MCF 10A (cell line): ENCODE results near the gene RABGGTA. TPM values are rescaled to one million over a fixed set of nuclear protein-coding genes. Genes with fewer than 3 reads are reported as not detected.

Experiments used
- BruUV-seq: library from RNA; stranded (reverse); fragments of 400-500 nt; replicated peaks from 2 replicates; lab custom pipeline; 2021; lab: Mats Ljungman, UMichigan
- CTCF ChIA-PET: fragments of 300-600 bp; sonication (Branson Sonifier 250); formaldehyde crosslinking; extraction: SDS; loops from one replicate; lab custom pipeline; 2021; ENCODE audit warnings: antibody characterized with exemption, inconsistent platforms; lab: Yijun Ruan, JAX
- POLR2A ChIA-PET: fragments of 300-600, 350-650 bp; sonication (Branson Sonifier 250); formaldehyde crosslinking; extraction: SDS; loops from one replicate; lab custom pipeline; 2020; ENCODE audit warnings: antibody characterized with exemption, inconsistent platforms; lab: Yijun Ruan, JAX
- DNase-seq: peaks from one replicate; pipeline ENCODE4 v3.0.0-alpha.2; 2018; ENCODE audit not compliant: unreplicated experiment
- H3K27ac Mint-ChIP-seq: one replicate; pipeline ENCODE4 v1.8.0; 2022; ENCODE audit warnings: mild to moderate bottlenecking, low read depth, mixed read lengths; ENCODE audit not compliant: unreplicated experiment
- H3K27me3 Mint-ChIP-seq: one replicate; pipeline ENCODE4 v1.8.0; 2022; ENCODE audit warnings: mixed read lengths; ENCODE audit not compliant: insufficient read depth, unreplicated experiment
- H3K36me3 Mint-ChIP-seq: one replicate; pipeline ENCODE4 v1.8.0; 2022; ENCODE audit warnings: mild to moderate bottlenecking, moderate library complexity, mixed read lengths; ENCODE audit not compliant: insufficient read depth, unreplicated experiment
- H3K4me1 Mint-ChIP-seq: one replicate; pipeline ENCODE4 v1.8.0; 2022; ENCODE audit warnings: mixed read lengths; ENCODE audit not compliant: insufficient read depth, unreplicated experiment
- H3K4me3 Mint-ChIP-seq: one replicate; pipeline ENCODE4 v1.8.0; 2022; ENCODE audit warnings: mild to moderate bottlenecking, moderate library complexity, mixed read lengths; ENCODE audit not compliant: unreplicated experiment
- H3K9me3 Mint-ChIP-seq: one replicate; pipeline ENCODE4 v1.8.0; 2022; ENCODE audit warnings: mixed read lengths; ENCODE audit not compliant: unreplicated experiment
- CTCF ChIP-seq: fragments of 200-600 bp; IDR thresholded peaks from one replicate; pipeline ENCODE4 v1.8.0; 2022; ENCODE audit warnings: antibody characterized with exemption, mild to moderate bottlenecking; ENCODE audit not compliant: unreplicated experiment
- intact Hi-C: fragments of 100-400 bp; cut with micrococcal nuclease; formaldehyde crosslinking; loops from 2 replicates; pipeline ENCODE4 v1.14.1; 2022
- total RNA-seq: library from RNA; stranded (reverse); gene quantifications from 2 replicates; pipeline ENCODE4 v1.2.3, GENCODE V29; 2022

Gene RABGGTA
- total RNA-seq, 1 experiment from 2014 or later = 75.0 TPM

- H3K4me1 Mint-ChIP-seq = peaks cover 20% of the 10 kb centered on the region
- TF ChIP-seq CTCF = no peak
- BruUV-seq = no TSS peak
- intact Hi-C loops = no loop called here
- ChIA-PET POLR2A (interaction anchor here (1.6 kb wide), 1 partner anchor 170 kb away, joined by 4 read pairs; the partner anchor contains the start of gene PSME2), CTCF (interaction anchor here (1.5 to 1.8 kb wide), 2 partner anchors 9 to 19 kb away, joined by 8 read pairs; partner anchors contain the start of gene CIDEB)
- DNase-seq = no peak
- H3K27ac Mint-ChIP-seq = no peak overlapping the region
- no peak overlapping the region for H3K4me3 Mint-ChIP-seq
- H3K27me3 Mint-ChIP-seq = peaks cover 23% of the 10 kb centered on the region
- peaks cover 16% of the 10 kb centered on the region for H3K36me3 Mint-ChIP-seq
- no peaks in the 10 kb centered on the region for H3K9me3 Mint-ChIP-seq
Measured at GRCh38 chr14:24315807-24316596, 44.6 kb upstream of the RABGGTA start.

GRCh38 chr14:24315243-24315806 lies 43.9 kb upstream of the RABGGTA start:
- ChIA-PET POLR2A (interaction anchor here (1.4 to 1.6 kb wide), 2 partner anchors 16 to 169 kb away, joined by 3 to 4 read pairs; partner anchors contain the start of gene PSME2), CTCF (interaction anchor here (1.3 to 1.8 kb wide), 3 partner anchors 18 to 72 kb away, joined by 3 to 8 read pairs (median 5); partner anchors contain the start of gene TINF2)
- no TSS peak for BruUV-seq

GRCh38 chr14:24314377-24315193 lies 43.2 kb upstream of the RABGGTA start:
- BruUV-seq = no TSS peak
- Mint-ChIP-seq H3K9me3 (no peaks in the 10 kb centered on the region), H3K36me3 (peaks cover 16% of the 10 kb centered on the region), H3K27ac (no peak overlapping the region), H3K27me3 (peaks cover 12% of the 10 kb centered on the region), H3K4me1 (peaks cover 29% of the 10 kb centered on the region), H3K4me3 (no peak overlapping the region)
- TF ChIP-seq CTCF = no peak
- POLR2A ChIA-PET = interaction anchor here (1.4 kb wide), 1 partner anchor 16 kb away, joined by 3 read pairs; no protein-coding TSS in a partner anchor
- intact Hi-C loops = no loop called here
- DNase-seq = peak; percentile 65
- CTCF ChIA-PET = interaction anchor here (0.6 to 10.0 kb wide), 7 partner anchors 8 to 1704 kb away, joined by 3 to 145 read pairs (median 5); partner anchors contain the start of genes CBLN3, DHRS1, KHNYN and NOP9

More at GRCh38 chr14:24315243-24315806, 43.9 kb upstream of the RABGGTA start:
- peaks cover 19% of the 10 kb centered on the region for H3K27me3 Mint-ChIP-seq
- intact Hi-C loops = no loop called here
- H3K36me3 Mint-ChIP-seq = peaks cover 16% of the 10 kb centered on the region
- H3K4me3 Mint-ChIP-seq = no peak overlapping the region
- peaks cover 22% of the 10 kb centered on the region for H3K4me1 Mint-ChIP-seq
- no peak overlapping the region for H3K27ac Mint-ChIP-seq
- no peak for DNase-seq
- TF ChIP-seq CTCF = no peak
- H3K9me3 Mint-ChIP-seq = no peaks in the 10 kb centered on the region
